ENCODE results near the gene MC1R.
A peak's percentile ranks its signal among the peaks of the same experiment; 100 is the strongest.
"Not testable (repeated sequence)": the region's sequence is repeated elsewhere in the genome, so short reads cannot be mapped to it uniquely, and the experiment has no call there.

MC1R gene

GRCh38 chr16:89918453-89919347 lies at the start of gene MC1R:
TSS of gene MC1R (plus strand) at chr16:89918862. CDS start at chr16:89919259, 397 bp downstream.
- DNase-seq: no peak

GRCh38 chr16:89869911-89870310 lies 48.8 kb upstream of the MC1R start:
- DNase-seq: no peak

GRCh38 chr16:89870440-89870839 lies 48.2 kb upstream of the MC1R start:
- DNase-seq: no peak

- DNase-seq: no peak
These were observed 46.8 kb upstream of the MC1R start for GRCh38 chr16:89871895-89872294.

- peak; percentile 86 to 88 for DNase-seq
These were observed 45.3 kb upstream of the MC1R start, which contains the start of gene TCF25 for GRCh38 chr16:89873109-89873971. TSS of gene TCF25 (plus strand) at chr16:89873592. CDS start at chr16:89873668, 76 bp downstream.

GRCh38 chr16:89873972-89874689 lies 44.5 kb upstream of the MC1R start:
- DNase-seq: peak; percentile 97 to 98

- not testable (repeated sequence) for DNase-seq
These were observed 39.5 kb upstream of the MC1R start for GRCh38 chr16:89879123-89879522.

- DNase-seq: no peak
These were observed 37.9 kb upstream of the MC1R start for GRCh38 chr16:89880477-89881367.

- DNase-seq: no peak
These were observed 37.3 kb upstream of the MC1R start for GRCh38 chr16:89881368-89881730.

GRCh38 chr16:89883346-89884040 lies 35.2 kb upstream of the MC1R start:
- DNase-seq: no peak

- DNase-seq: no peak
These were observed 34.6 kb upstream of the MC1R start for GRCh38 chr16:89884041-89884421.

- DNase-seq: no peak
These were observed 31.4 kb upstream of the MC1R start for GRCh38 chr16:89887243-89887642.

- no peak for DNase-seq
These were observed 28.5 kb upstream of the MC1R start for GRCh38 chr16:89890200-89890599.

GRCh38 chr16:89890886-89891657 lies 27.6 kb upstream of the MC1R start:
- DNase-seq: no peak

- DNase-seq: no peak
These were observed 26.5 kb upstream of the MC1R start for GRCh38 chr16:89892055-89892630.

GRCh38 chr16:89892635-89893034 lies 26.0 kb upstream of the MC1R start:
- no peak for DNase-seq

GRCh38 chr16:89893642-89894548 lies 24.8 kb upstream of the MC1R start:
- DNase-seq: no peak

GRCh38 chr16:89895482-89896250 lies 23.0 kb upstream of the MC1R start:
- no peak for DNase-seq
